Stimulated activated CD4-positive, alpha-beta T cell treated with anti-CD3 and anti-CD28 coated beads, TNF-alpha, amount 100 ng/mL, for 48 hours (primary cell): ENCODE results near the gene YIPF2.
"Not testable (repeated sequence)": the region's sequence is repeated elsewhere in the genome, so short reads cannot be mapped to it uniquely, and the experiment has no call there.

ENCODE experiments used
- DNase-seq, 3 donors: peaks; one replicate each; pipeline ENCODE4 v3.0.0-alpha.2; 2020; ENCODE audit warnings: low read depth in 3 of 3

YIPF2 gene

DNA sequence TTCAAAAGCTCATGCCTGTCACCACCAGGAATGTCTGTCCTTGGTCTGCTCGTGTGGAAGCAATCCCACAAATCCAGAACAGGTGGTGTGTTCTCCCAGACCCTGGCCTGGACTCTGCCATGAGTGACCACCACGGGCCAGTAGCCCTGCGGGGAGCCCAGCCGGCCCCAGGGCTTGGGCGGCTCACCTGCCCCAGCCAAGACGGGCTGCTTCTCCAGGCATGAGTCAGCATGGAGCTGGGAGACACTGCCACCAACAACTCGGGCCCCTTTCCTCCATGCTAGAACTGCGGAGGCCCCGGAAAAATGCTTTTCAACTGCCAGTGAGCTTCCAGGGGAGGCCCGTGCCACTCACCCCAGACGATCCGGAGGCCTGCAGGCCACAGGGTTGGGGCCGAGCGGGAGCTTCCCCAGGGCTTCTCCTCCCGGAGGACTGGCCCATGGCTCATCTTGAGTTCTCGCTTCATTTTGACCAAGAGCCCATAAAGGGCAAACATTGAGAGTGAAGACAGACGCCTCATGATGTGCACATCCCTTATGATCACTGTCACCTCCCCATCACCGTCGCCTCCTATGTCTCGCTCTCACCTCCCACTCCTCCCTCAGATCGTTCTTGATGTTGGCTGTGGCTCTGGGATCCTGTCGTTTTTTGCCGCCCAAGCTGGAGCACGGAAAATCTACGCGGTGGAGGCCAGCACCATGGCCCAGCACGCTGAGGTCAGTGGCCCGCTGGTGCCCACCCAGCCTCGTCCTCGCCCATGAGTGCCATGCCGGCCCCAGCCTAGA, 16.7 kb downstream of the YIPF2 start:
- DNase-seq = no peak

DNA sequence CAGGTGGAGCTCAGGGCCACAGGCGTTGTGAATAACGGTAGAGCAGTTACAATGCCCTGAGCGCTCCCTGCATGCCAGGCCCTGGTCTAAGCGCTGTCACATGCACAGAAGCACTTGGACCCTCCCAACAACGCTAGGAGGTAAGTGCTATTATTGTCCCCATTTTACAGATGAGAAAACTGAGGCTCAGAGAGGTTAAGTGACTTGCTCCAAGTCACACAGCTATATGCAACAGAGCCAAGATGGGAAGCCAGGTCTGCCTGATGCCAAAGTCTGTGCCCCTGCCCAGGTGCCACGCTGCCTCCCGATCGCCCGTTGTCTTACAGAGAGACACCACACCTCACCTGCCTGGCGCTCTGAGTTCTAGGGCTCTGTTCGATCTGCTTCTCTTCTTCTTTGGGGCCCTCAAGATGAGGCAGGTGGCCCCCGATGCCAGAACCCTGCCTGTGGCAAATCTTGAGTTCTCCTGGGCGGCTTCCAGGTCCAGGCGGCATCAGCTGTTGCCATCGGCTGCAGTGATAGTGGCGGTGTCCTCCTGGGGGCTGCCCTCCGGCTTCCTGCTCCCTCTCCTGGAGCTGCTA, 20.0 kb downstream of the YIPF2 start:
- DNase-seq = no peak

DNA sequence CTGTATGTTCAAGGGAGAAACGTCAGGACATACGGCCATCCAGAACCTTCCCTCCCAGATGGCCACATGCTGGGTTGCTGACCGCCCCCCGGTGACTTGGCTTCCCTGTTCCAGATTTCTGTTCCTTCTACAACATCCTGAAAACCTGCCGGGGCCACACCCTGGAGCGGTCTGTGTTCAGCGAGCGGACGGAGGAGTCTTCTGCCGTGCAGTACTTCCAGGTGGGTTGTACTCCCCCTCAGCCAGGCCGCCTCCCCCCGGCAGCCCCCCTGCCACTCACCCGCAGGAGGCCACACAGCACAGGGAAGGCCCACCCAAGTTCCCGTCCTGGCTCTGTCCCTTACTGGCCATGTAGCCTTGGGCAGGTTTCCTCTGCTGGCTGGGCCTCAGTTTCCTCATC, 20.5 kb downstream of the YIPF2 start:
- DNase-seq = no peak

DNA sequence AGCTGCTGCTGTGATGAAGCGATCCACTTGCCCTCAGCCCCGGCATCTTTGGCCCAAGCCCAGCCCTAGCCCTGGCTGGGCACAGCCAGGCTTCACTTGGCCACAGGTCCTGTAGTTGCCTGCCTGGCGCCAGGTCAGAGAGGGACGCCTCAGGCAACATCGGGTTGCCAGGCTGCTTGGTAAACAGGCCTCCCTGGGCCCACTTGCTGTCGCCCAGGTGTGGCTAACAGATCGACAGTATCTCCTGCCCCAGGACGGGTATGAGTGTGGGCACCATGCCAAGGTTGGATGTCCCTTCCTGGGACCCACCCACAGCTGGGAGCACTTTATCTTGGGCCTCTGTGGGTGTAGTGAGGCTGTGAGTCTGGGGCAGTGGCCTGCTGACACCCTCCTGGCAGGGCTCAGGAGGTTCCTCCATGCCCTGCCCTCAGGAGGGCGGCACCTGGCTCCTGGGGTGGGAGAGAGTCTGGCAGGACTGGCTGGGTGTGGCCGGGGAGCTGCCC, 29.2 kb downstream of the YIPF2 start:
- DNase-seq = no peak

DNA sequence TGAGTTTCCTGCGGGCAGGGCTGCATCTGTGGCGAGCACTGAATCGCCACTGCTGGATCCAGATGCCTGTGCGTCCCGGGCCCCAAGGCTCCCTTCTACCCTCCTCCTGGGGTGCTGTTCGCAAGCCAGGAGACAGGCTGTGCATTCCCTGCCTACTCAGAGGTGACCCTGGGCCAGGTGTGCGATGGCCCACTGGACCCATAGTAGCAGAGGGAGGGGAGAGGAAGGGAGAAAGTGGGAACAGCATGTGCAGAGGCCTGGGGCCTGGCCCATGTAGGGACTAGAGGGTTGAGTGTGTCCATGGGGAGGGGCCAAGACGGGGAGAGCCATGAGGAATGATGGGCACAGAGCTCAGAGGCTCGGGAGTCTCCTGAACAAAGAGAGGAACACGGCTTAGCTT, 29.8 kb downstream of the YIPF2 start:
- DNase-seq = no peak

DNA sequence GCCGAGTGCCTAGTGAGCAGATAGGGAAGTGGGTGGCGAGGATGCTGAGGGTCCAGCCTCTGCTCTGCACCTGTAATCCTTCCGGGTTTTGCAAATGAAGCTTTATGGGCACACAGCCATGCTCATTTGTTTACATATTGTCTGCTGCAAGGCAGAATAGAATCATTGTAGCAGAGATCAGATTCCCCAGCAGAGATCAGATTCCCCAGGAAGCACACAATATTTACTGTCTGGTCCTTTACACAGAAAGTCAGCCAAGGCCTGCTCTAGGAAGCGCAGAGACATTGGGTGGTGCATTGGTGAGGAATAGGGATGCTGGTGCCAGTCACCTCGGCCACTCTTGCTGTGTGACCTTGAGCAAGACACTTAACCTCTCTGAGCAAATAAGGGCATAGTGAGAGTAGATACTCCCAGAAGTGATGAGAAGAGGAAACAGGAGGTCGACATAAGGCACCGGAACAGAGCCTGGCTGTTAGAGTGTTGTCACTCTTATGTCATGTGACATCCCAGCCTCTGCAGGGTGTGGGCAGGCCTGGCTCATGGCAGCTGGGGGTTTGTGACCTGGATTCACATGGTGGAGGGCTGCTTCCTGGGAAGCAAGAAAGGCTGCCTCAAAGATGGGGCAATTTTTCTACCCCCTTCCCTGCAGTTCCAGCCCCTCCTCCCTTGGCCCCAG, 31.4 kb downstream of the YIPF2 start:
- DNase-seq = no peak

DNA sequence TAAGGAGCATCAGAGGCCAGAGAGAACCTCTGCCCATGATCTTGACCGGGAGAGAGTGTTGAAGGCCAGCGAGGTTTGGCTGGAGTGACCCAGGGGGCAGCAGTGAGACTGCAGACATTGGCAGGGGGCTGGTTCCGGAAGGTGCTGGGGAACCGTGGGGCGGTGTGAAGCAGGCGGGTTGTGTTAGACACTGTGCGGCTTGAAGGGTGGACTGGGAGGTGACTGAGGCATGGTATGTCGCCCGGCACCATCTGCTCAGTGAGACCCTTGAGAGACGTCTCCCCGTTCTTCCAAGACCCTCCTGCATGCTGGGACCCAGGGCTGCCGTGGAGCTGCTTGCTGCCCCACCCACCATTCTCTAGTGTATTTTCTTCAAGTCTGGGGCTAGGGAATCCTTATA, 32.5 kb downstream of the YIPF2 start:
- no peak for DNase-seq

DNA sequence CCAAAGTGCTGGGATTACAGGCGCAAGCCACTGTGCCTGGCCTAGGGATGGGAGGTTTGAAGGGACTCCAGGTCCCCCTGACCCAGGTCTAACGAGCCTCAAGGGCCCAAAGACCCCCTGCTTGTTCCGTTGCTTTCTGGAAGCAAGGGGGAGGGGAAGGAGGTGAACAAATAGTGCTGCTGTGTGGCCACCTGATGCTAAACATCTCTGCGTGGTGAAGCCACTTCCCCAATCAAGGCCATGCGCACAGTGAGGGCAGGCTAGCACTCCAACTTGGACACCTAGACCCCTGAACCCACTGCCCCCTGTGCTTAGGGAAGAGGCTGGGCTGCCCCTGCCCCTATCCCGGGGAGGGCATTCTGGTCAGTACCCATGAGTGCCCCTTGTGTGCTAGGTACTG, 33.1 kb downstream of the YIPF2 start:
- DNase-seq = no peak

DNA sequence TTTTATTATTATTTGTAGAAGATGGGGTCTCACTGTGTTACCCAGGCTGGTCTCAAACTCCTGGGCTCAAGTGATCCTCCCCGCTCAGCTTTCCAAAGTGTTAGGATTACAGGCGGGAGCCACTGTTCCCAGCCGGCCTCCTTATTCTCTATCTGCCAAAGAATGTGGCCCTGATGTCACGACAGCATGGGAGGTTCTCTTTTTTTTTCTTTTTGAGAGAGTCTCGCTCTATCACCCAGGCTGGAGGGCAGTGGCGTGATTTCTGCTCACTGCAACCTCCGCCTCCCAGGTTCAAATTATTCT, 33.6 kb downstream of the YIPF2 start:
- DNase-seq = no peak

DNA sequence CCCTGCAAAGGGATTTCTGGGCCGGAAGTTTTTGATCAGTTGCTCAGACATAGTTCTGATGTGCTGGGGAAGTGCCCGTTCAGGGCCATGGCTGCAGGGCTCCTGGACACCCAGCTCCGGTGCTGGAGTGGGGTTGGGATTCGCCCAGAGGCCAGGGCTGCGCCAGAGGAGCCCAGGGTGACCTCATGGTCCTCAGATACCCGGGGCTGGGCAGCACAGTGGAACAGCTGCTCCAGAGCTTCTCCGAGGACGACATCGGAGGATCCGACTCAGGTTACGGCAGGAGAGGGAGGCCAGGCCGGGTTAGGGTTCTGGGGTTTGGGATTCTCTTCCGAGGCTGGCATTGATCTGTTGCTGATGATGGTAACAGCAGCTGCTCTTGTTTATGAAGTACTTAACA, 36.2 kb downstream of the YIPF2 start:
- DNase-seq = no peak

DNA sequence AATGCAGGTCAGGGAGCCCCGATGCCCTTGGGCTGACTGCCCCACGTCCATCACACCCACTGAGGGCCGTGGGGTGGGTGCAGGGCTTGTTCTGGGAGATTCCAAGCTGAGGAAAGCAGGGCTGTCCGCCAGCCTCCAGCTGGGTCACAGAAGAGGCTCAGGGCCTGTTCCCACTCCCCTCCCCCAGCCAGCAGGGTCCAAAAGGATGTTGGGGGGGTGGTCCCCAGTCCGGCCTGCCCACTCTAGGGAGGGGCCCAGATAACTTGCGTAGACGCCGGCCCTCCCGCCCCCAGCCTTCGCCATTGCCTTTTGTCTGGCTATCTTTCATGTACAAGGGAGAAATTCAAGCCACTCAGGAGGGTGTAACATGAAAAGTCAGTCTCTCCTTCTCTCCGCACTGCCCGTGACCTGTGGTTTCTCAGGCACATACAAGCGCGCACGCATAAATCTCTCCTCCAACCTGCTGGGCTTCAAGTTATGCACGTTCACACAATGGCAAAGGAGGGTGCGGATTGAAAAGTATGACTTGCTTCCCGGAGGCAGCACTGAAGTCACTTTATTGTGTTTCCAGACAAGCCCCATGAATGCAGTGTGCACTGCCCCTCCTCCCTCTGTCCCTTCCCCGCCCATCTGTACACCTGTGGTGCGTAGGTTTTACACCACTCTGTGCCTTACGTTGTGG, 36.9 kb downstream of the YIPF2 start:
- no peak for DNase-seq

DNA sequence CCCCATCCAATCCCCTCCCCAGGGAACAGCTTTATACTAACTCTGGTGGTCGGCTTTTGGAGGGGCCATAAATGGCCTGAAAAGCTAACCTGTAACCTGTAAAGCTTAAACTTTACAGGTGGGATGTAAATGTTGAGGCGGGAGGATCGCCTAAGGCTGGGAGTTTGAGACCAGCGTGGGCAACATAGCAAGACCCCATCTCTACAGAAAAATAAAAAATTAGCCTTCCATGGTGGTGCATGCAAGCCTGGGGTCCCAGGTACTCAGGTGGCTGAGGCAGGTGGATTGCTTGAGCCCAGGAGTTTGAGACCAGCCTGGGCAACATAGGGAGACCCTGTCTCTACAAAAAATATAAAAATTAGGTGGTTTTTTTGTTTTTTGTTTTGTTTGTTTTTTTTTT, 38.6 kb downstream of the YIPF2 start:
- no peak for DNase-seq

DNA sequence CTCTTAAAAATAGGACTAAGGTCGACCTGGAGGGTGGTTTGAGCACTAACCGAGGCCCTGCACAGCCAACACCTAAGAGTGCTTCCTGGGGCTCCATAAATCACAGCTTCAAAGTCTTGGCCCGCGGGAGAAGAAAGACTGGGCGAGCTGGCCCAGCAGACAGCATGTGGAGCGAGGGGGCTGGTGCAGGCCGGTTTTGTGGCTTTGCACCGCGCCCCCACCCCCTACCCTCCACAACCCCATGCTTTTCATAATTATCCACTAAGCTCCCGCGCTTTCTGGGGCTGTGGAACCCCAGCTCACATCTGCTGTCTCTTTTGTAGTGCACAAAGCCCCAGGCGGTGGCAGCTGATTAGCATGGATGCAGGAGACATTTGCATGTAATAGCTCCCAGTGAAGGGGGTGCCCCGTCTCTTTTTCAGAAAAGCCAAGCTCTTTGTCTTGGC, 40.0 kb downstream of the YIPF2 start:
- no peak for DNase-seq

DNA sequence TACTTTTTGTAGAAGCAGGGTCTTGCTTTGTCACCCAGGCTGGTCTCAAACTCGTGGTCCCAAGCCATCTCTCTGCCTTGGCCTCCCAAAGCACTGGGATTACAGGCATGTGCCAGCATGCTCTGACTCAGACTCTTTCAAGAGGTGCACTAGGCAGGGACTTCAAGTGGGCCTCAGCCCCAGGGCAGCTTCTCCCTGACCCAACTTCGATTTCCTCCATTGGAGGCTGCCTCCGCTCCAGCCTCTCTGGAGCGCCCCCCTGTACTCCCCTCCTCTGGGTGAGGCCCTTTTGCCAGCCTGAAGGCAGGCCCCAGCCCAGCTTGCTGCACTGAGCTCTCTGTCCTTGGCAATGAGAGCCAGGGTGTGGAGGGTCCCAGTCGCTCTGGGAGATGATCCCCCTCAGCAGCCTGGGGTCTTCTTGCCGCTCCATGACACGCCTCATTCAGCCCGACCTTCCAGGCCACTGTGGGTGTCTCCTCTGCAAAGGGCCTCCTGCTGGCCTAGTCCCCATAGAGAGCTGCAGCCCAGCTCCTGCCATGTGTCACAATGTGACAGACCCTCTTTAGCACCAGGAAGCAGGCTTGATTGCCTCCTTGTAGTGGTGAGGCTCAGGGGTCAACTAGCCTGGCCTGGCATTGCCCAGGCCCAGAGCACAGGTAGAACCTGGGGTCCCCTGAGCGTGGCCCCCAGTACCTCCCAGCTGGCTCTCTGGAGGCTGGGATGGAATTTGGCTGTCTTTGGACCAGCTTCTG, 40.6 kb downstream of the YIPF2 start:
- DNase-seq = no peak

DNA sequence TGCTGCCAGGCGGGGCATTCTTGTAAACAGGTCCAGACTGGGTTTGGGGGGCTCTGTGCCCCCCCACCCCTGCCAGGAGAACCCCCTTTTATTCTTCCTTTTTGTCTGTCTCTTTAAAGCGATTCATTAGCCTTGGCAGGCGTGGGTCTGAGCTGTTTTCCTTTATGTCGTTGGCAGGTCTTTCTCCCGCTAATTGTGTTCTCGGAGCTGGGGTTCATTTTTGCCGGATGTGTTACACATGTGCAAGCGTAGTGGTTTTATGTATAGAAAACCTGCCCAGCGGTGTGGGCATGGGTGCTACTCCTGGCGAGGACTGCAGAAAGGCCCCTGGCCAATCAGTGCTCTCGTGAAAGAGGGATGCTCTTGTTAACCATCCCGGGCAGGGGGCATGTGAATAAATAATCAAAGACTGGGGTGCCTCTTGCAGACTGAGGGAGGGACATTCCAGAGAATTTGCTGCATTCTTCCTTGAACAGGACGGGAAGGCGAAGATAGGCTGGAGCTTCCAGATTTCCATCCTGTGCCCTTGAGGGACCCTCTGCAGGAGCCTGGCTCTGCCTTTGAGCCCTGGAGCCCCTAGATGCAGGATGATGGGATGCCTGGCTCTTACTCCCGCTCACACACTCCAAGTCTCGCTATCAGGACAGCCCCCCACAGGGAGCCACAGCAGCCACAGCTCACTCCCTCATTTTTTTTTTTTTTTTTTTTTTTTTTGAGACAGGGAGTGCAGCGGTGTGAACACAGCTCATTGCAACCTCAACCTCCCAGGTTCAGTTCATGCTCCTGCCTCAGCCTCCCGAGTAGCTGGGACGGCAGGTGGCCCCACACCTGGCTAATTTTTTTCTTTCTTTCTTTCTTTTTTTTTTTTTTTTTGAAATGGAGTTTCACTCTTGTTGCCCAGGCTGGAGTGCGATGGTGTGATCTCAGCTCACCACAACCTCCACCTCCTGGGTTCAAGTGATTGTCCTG, 43.0 kb downstream of the YIPF2 start:
- DNase-seq = no peak

DNA sequence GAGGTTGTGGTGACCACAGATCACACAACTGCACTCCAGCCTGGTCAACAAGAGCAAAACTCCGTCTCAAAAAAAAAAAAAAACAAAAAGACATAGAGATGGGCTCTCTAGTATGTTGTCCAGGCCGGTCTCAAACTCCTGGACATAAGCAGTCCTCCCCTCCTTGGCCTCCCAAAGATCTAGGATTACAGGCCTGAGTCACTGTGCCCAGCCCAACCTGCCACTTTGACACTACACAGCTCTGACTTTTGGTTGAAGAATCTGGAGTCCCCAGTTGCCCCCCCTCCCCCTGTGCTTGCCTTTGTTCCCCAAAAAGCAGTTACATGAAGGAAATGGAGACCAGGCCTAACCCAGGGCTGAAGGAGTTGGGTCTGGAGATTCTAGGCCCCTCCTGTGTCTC, 44.2 kb downstream of the YIPF2 start:
- DNase-seq = no peak

DNA sequence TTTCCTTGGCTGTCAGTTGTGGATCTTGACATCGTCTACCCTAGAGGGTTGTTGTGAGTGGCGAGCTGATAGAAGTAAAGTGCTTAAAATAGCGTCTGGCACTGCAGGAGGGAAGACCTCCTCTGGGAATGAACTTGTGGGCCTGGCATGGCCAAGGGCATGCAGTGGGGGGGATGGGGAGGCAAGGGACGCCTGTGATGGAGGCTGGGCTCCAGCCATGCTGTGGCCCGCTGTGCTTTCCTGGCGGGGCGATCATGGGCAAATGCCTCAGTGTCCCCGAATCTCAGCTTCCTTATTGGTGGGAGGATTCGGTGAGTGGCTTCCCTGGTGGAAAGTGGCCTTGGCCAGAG, 46.4 kb downstream of the YIPF2 start:
- no peak for DNase-seq

DNA sequence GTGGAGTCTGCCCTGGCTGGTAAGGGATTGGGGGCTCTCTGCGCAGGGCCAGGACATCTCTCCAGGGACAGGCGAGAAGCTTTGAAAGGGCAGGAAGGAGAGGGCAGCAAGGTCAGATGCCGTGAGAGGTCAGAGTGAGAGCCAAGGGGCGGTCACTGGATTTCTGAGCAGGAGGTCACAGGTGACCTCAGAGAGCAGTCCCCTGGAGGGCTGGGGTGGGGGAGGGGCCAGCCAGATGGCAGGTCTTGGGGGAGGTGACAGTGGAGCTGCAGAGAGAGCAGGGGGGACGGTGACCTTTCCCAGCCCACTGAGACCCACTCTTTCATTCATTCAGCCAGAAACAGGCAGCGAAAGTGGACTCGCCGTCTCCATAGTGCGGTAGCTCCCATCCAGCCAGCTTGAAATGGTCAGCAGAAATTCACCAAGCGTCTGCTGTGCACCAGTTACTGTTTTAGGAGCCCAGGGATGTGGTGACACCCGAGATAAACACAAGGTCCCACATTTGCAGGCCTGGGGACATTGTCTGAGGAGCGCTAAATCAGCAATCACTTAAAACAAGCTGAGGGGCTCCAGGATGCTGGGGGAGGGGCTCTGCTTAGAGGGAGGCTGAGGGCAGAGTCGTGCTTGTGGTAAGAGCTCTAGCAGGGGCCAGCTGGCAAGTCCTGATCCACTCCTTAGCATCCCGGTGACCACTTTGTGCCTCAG, 46.9 kb downstream of the YIPF2 start:
- no peak for DNase-seq

DNA sequence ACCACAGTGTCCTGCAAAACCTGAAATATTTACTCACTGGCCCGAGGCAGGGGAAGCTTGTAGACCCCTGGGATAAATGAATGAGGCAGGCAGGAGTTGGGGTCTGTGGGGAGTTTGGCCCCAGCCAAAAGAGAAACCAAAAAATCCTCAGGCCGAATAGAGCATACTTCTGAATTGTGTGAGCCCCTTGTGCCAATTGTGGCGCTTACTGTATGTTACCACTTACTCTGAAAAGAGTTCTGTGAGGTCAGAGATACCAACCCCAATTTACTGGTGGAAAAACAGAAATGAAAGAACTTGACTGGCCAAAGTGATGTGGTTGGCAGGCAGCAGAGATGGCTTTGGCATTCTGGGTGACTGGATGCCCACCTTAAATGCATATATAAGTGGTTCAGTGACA, 50.2 kb downstream of the YIPF2 start:
- no peak for DNase-seq

DNA sequence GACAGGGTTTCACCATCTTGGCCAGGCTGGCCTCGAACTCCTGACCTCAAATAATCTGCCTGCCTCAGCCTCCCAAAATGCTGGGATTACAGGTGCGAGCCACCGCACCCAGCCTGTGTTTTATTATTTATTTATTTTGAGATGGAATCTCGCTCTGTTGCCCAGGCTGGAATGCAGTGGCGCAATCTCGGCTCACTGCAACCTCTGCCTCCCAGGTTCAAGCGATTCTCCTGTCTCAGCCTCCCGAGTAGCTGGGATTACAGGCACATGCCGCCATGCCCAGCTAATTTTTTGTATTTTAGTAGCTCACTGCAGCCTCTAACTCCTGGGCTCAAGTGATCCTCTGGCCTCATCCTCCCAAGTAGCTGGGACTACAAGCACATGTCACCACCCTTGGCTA, 50.8 kb downstream of the YIPF2 start:
- not testable (repeated sequence) for DNase-seq
